Measurements from ENCODE around the gene BTD. TPM values are rescaled to one million over a fixed set of nuclear protein-coding genes. Genes with fewer than 3 reads are reported as not detected.
A peak's percentile ranks its signal among the peaks of the same experiment; 100 is the strongest.

BTD gene
- total RNA-seq, 1 donor from 2014 or later: 23.0 TPM

GRCh38 chr3:15676259-15676658 lies 74.7 kb downstream of the BTD start:
- Histone ChIP-seq H3K27me3 (ENCODE audit: control insufficient read depth in 3 of 3, insufficient read depth in 3 of 3, low read length in 3 of 3) (no peaks in the 10 kb centered on the region), H3K27ac (ENCODE audit: low read depth, low read length) (no peak overlapping the region), H3K9ac (ENCODE audit: low read depth in 1 of 3, low read length in 3 of 3) (peak overlapping the region in 1 of 3 donors; percentile 46), H3K4me3 (ENCODE audit: low read length in 3 of 3) (no peak overlapping the region), H3K9me3 (ENCODE audit: control insufficient read depth in 3 of 3, low read length in 3 of 3) (no peaks in the 10 kb centered on the region), H3K36me3 (ENCODE audit: control insufficient read depth in 3 of 3, insufficient read depth in 3 of 3, low read length in 3 of 3) (peaks cover 25 to 46% (median 37%) of the 10 kb centered on the region in 3 donors), H3K4me1 (ENCODE audit: control insufficient read depth in 3 of 3, insufficient read depth in 3 of 3, low read length in 3 of 3) (peaks cover 0 to 3% (median 0%) of the 10 kb centered on the region in 3 donors)

- H3K9ac ChIP-seq (ENCODE audit: low read depth in 1 of 3, low read length in 3 of 3): no peak overlapping the region
- H3K36me3 ChIP-seq (ENCODE audit: control insufficient read depth in 3 of 3, insufficient read depth in 3 of 3, low read length in 3 of 3): peaks cover 23 to 38% (median 31%) of the 10 kb centered on the region in 3 donors
- H3K27ac ChIP-seq (ENCODE audit: low read depth, low read length): no peak overlapping the region
These were observed 77.8 kb downstream of the BTD start for GRCh38 chr3:15679306-15679705.

GRCh38 chr3:15681668-15682067 lies 80.1 kb downstream of the BTD start:
- no peak overlapping the region for H3K4me3 ChIP-seq (ENCODE audit: low read length in 3 of 3)
- no peaks in the 10 kb centered on the region for H3K9me3 ChIP-seq (ENCODE audit: control insufficient read depth in 3 of 3, low read length in 3 of 3)
- H3K36me3 ChIP-seq (ENCODE audit: control insufficient read depth in 3 of 3, insufficient read depth in 3 of 3, low read length in 3 of 3): peaks cover 19 to 42% (median 42%) of the 10 kb centered on the region in 3 donors
- no peak overlapping the region for H3K27ac ChIP-seq (ENCODE audit: low read depth, low read length)
- no peak overlapping the region for H3K9ac ChIP-seq (ENCODE audit: low read depth in 1 of 3, low read length in 3 of 3)
- H3K4me1 ChIP-seq (ENCODE audit: control insufficient read depth in 3 of 3, insufficient read depth in 3 of 3, low read length in 3 of 3): peaks cover 4 to 8% (median 6%) of the 10 kb centered on the region in 3 donors
- H3K27me3 ChIP-seq (ENCODE audit: control insufficient read depth in 3 of 3, insufficient read depth in 3 of 3, low read length in 3 of 3): no peaks in the 10 kb centered on the region

More at GRCh38 chr3:15679306-15679705, 77.8 kb downstream of the BTD start:
- Histone ChIP-seq H3K4me1 (ENCODE audit: control insufficient read depth in 3 of 3, insufficient read depth in 3 of 3, low read length in 3 of 3) (peaks cover 4 to 8% (median 6%) of the 10 kb centered on the region in 3 donors), H3K27me3 (ENCODE audit: control insufficient read depth in 3 of 3, insufficient read depth in 3 of 3, low read length in 3 of 3) (no peaks in the 10 kb centered on the region), H3K4me3 (ENCODE audit: low read length in 3 of 3) (no peak overlapping the region), H3K9me3 (ENCODE audit: control insufficient read depth in 3 of 3, low read length in 3 of 3) (no peaks in the 10 kb centered on the region)

GRCh38 chr3:15682561-15683185 lies 81.1 kb downstream of the BTD start:
- H3K36me3 ChIP-seq (ENCODE audit: control insufficient read depth in 3 of 3, insufficient read depth in 3 of 3, low read length in 3 of 3): peaks cover 15 to 39% (median 35%) of the 10 kb centered on the region in 3 donors
- H3K9ac ChIP-seq (ENCODE audit: low read depth in 1 of 3, low read length in 3 of 3): peak overlapping the region in 1 of 3 donors; percentile 6
- no peak overlapping the region for H3K4me3 ChIP-seq (ENCODE audit: low read length in 3 of 3)
- H3K4me1 ChIP-seq (ENCODE audit: control insufficient read depth in 3 of 3, insufficient read depth in 3 of 3, low read length in 3 of 3): peaks cover 4 to 8% (median 6%) of the 10 kb centered on the region in 3 donors
- no peaks in the 10 kb centered on the region for H3K27me3 ChIP-seq (ENCODE audit: control insufficient read depth in 3 of 3, insufficient read depth in 3 of 3, low read length in 3 of 3)
- H3K27ac ChIP-seq (ENCODE audit: low read depth, low read length): no peak overlapping the region
- H3K9me3 ChIP-seq (ENCODE audit: control insufficient read depth in 3 of 3, low read length in 3 of 3): no peaks in the 10 kb centered on the region

GRCh38 chr3:15683253-15683652 lies 81.7 kb downstream of the BTD start:
- Histone ChIP-seq H3K27me3 (ENCODE audit: control insufficient read depth in 3 of 3, insufficient read depth in 3 of 3, low read length in 3 of 3) (no peaks in the 10 kb centered on the region), H3K9me3 (ENCODE audit: control insufficient read depth in 3 of 3, low read length in 3 of 3) (no peaks in the 10 kb centered on the region), H3K27ac (ENCODE audit: low read depth, low read length) (no peak overlapping the region), H3K9ac (ENCODE audit: low read depth in 1 of 3, low read length in 3 of 3) (peak overlapping the region in 1 of 3 donors; percentile 6), H3K4me3 (ENCODE audit: low read length in 3 of 3) (no peak overlapping the region), H3K36me3 (ENCODE audit: control insufficient read depth in 3 of 3, insufficient read depth in 3 of 3, low read length in 3 of 3) (peaks cover 10 to 39% (median 32%) of the 10 kb centered on the region in 3 donors), H3K4me1 (ENCODE audit: control insufficient read depth in 3 of 3, insufficient read depth in 3 of 3, low read length in 3 of 3) (peaks cover 4 to 8% (median 6%) of the 10 kb centered on the region in 3 donors)

GRCh38 chr3:15685927-15686326 lies 84.4 kb downstream of the BTD start:
- Histone ChIP-seq H3K4me1 (ENCODE audit: control insufficient read depth in 3 of 3, insufficient read depth in 3 of 3, low read length in 3 of 3) (peaks cover 4 to 8% (median 6%) of the 10 kb centered on the region in 3 donors), H3K27ac (ENCODE audit: low read depth, low read length) (no peak overlapping the region), H3K9ac (ENCODE audit: low read depth in 1 of 3, low read length in 3 of 3) (no peak overlapping the region), H3K27me3 (ENCODE audit: control insufficient read depth in 3 of 3, insufficient read depth in 3 of 3, low read length in 3 of 3) (no peaks in the 10 kb centered on the region), H3K4me3 (ENCODE audit: low read length in 3 of 3) (no peak overlapping the region), H3K9me3 (ENCODE audit: control insufficient read depth in 3 of 3, low read length in 3 of 3) (no peaks in the 10 kb centered on the region), H3K36me3 (ENCODE audit: control insufficient read depth in 3 of 3, insufficient read depth in 3 of 3, low read length in 3 of 3) (peaks cover 8 to 47% (median 36%) of the 10 kb centered on the region in 3 donors)

- no peak overlapping the region for H3K9ac ChIP-seq (ENCODE audit: low read depth in 1 of 3, low read length in 3 of 3)
- H3K9me3 ChIP-seq (ENCODE audit: control insufficient read depth in 3 of 3, low read length in 3 of 3): no peaks in the 10 kb centered on the region
- no peaks in the 10 kb centered on the region for H3K27me3 ChIP-seq (ENCODE audit: control insufficient read depth in 3 of 3, insufficient read depth in 3 of 3, low read length in 3 of 3)
- H3K4me3 ChIP-seq (ENCODE audit: low read length in 3 of 3): no peak overlapping the region
- no peaks in the 10 kb centered on the region for H3K4me1 ChIP-seq (ENCODE audit: control insufficient read depth in 3 of 3, insufficient read depth in 3 of 3, low read length in 3 of 3)
- H3K36me3 ChIP-seq (ENCODE audit: control insufficient read depth in 3 of 3, insufficient read depth in 3 of 3, low read length in 3 of 3): peaks cover 10 to 46% (median 41%) of the 10 kb centered on the region in 3 donors
- no peak overlapping the region for H3K27ac ChIP-seq (ENCODE audit: low read depth, low read length)
These were observed 88.7 kb downstream of the BTD start for GRCh38 chr3:15690230-15690629.

- H3K27ac ChIP-seq (ENCODE audit: low read depth, low read length): no peak overlapping the region
- H3K27me3 ChIP-seq (ENCODE audit: control insufficient read depth in 3 of 3, insufficient read depth in 3 of 3, low read length in 3 of 3): no peaks in the 10 kb centered on the region
- H3K4me3 ChIP-seq (ENCODE audit: low read length in 3 of 3): no peak overlapping the region
- no peaks in the 10 kb centered on the region for H3K4me1 ChIP-seq (ENCODE audit: control insufficient read depth in 3 of 3, insufficient read depth in 3 of 3, low read length in 3 of 3)
- no peak overlapping the region for H3K9ac ChIP-seq (ENCODE audit: low read depth in 1 of 3, low read length in 3 of 3)
- H3K9me3 ChIP-seq (ENCODE audit: control insufficient read depth in 3 of 3, low read length in 3 of 3): no peaks in the 10 kb centered on the region
- H3K36me3 ChIP-seq (ENCODE audit: control insufficient read depth in 3 of 3, insufficient read depth in 3 of 3, low read length in 3 of 3): peaks cover 10 to 43% (median 39%) of the 10 kb centered on the region in 3 donors
These were observed 89.2 kb downstream of the BTD start for GRCh38 chr3:15690748-15691147.

GRCh38 chr3:15693355-15693754 lies 91.8 kb downstream of the BTD start:
- no peak overlapping the region for H3K27ac ChIP-seq (ENCODE audit: low read depth, low read length)
- H3K9ac ChIP-seq (ENCODE audit: low read depth in 1 of 3, low read length in 3 of 3): no peak overlapping the region
- no peaks in the 10 kb centered on the region for H3K27me3 ChIP-seq (ENCODE audit: control insufficient read depth in 3 of 3, insufficient read depth in 3 of 3, low read length in 3 of 3)
- H3K9me3 ChIP-seq (ENCODE audit: control insufficient read depth in 3 of 3, low read length in 3 of 3): no peaks in the 10 kb centered on the region
- no peaks in the 10 kb centered on the region for H3K4me1 ChIP-seq (ENCODE audit: control insufficient read depth in 3 of 3, insufficient read depth in 3 of 3, low read length in 3 of 3)
- peaks cover 7 to 26% (median 24%) of the 10 kb centered on the region in 3 donors for H3K36me3 ChIP-seq (ENCODE audit: control insufficient read depth in 3 of 3, insufficient read depth in 3 of 3, low read length in 3 of 3)
- no peak overlapping the region for H3K4me3 ChIP-seq (ENCODE audit: low read length in 3 of 3)

- no peaks in the 10 kb centered on the region for H3K9me3 ChIP-seq (ENCODE audit: control insufficient read depth in 3 of 3, low read length in 3 of 3)
- no peaks in the 10 kb centered on the region for H3K27me3 ChIP-seq (ENCODE audit: control insufficient read depth in 3 of 3, insufficient read depth in 3 of 3, low read length in 3 of 3)
- no peak overlapping the region for H3K27ac ChIP-seq (ENCODE audit: low read depth, low read length)
- H3K36me3 ChIP-seq (ENCODE audit: control insufficient read depth in 3 of 3, insufficient read depth in 3 of 3, low read length in 3 of 3): peaks cover 4 to 17% (median 12%) of the 10 kb centered on the region in 3 donors
- no peaks in the 10 kb centered on the region for H3K4me1 ChIP-seq (ENCODE audit: control insufficient read depth in 3 of 3, insufficient read depth in 3 of 3, low read length in 3 of 3)
- H3K4me3 ChIP-seq (ENCODE audit: low read length in 3 of 3): no peak overlapping the region
- no peak overlapping the region for H3K9ac ChIP-seq (ENCODE audit: low read depth in 1 of 3, low read length in 3 of 3)
These were observed 93.1 kb downstream of the BTD start for GRCh38 chr3:15694628-15695027.

All from skeletal muscle tissue (tissue), 4 donors.